Right lobe of liver (tissue), 4 donors: ENCODE measurements around the gene MYO1B.

ENCODE experiments used
- POLR2A ChIP-seq: fragments of 450-650 bp; IDR thresholded peaks from one replicate; pipeline ENCODE4 v1.6.1; 2017; ENCODE audit warnings: antibody characterized with exemption, mild to moderate bottlenecking
- TF ChIP-seq, protein P1 (sequence below), 4 donors: fragments of 200-600 bp in 3 of 4; fragments of 450-650 bp in 1 of 4; IDR thresholded peaks; one replicate each; pipeline versions ENCODE4 v1.5.1 to v1.8.0; 2016 to 2022; ENCODE audit warnings: antibody characterized with exemption in 4 of 4, mild to moderate bottlenecking in 2 of 4
- donor health status: DM: no; HTN: no; CAD: no.
- donor health status: DM: no; HTN: no; CAD: no.
- donor health status: DM: no; HTN: yes; CAD: no.

DNA sequence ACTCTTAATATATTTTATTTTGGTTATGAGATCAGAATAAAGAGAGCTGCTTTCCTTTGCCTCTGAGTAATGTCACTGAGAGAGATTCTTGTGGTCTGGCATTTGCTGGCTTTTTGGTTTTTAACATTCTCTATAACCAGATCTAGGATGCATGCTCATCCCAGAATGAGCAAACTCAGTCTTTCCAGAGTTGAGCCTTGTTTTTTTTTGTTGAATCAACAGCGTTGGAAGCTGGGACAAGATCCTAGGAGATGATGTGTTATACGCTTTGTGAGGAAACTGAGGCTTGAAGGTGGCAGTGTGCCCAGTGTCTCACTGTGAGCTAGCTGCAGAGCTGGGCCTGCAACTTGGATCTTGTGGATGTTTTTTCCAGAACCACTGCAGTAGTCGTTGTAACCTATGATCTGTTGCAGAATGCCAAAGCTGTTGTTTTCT is 19.5 kb downstream of the MYO1B start:
- TF ChIP-seq, protein P1, sequence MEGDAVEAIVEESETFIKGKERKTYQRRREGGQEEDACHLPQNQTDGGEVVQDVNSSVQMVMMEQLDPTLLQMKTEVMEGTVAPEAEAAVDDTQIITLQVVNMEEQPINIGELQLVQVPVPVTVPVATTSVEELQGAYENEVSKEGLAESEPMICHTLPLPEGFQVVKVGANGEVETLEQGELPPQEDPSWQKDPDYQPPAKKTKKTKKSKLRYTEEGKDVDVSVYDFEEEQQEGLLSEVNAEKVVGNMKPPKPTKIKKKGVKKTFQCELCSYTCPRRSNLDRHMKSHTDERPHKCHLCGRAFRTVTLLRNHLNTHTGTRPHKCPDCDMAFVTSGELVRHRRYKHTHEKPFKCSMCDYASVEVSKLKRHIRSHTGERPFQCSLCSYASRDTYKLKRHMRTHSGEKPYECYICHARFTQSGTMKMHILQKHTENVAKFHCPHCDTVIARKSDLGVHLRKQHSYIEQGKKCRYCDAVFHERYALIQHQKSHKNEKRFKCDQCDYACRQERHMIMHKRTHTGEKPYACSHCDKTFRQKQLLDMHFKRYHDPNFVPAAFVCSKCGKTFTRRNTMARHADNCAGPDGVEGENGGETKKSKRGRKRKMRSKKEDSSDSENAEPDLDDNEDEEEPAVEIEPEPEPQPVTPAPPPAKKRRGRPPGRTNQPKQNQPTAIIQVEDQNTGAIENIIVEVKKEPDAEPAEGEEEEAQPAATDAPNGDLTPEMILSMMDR (IDR thresholded peaks at IDR 0.05) = no peak
- TF ChIP-seq POLR2A = no peak
